ENCODE results near the gene NCAPG2.
"Not testable (repeated sequence)": the region's sequence is repeated elsewhere in the genome, so short reads cannot be mapped to it uniquely, and the experiment has no call there.

Gene NCAPG2

DNA sequence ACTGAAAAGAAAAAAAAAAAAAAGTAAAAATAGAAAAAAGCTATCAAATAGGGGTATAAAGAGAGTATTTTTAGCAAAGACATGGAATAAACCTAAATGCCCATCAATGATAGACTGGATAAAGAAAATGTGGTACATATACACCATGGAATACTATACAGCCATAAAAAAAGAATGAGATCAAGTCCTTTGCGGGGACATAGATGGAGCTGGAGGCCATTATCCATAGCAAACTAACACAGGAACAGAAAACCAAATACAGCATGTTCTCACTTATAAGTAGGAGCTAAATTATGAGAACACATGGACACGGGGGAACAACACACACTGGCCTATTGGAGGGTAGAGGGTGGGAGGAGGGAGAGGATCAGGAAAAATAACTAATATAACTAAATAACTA is 7.0 kb downstream of the NCAPG2 start:
- H3K27ac ChIP-seq (ENCODE audit: low read length); H3K4me1 ChIP-seq (ENCODE audit: control insufficient read depth, insufficient read depth, low read length); H3K9me3 ChIP-seq (ENCODE audit: control insufficient read depth, insufficient read depth, low read length); DNase-seq (ENCODE audit: low read depth, low spot score); H3K4me3 ChIP-seq (ENCODE audit: low read length); H3K27me3 ChIP-seq (ENCODE audit: control insufficient read depth, insufficient read depth, low read length): not testable (repeated sequence)
- WGBS (ENCODE audit: insufficient coverage, insufficient read length) = no CpG with 5 or more reads among the region's 2 CpGs
- H3K36me3 ChIP-seq (ENCODE audit: control insufficient read depth, insufficient read depth, low read length) = peaks cover 22% of the 10 kb centered on the region; the same call in 1 of the 2 replicates

GRCh38 chr7:158695726-158696452 is 8.7 kb downstream of the NCAPG2 start:
- Histone ChIP-seq H3K4me3 (ENCODE audit: low read length) (no peak overlapping the region), H3K9me3 (ENCODE audit: control insufficient read depth, insufficient read depth, low read length) (no peaks in the 10 kb centered on the region), H3K4me1 (ENCODE audit: control insufficient read depth, insufficient read depth, low read length) (peaks cover 3% of the 10 kb centered on the region; the same call in 1 of the 2 replicates), H3K27me3 (ENCODE audit: control insufficient read depth, insufficient read depth, low read length) (no peaks in the 10 kb centered on the region), H3K36me3 (ENCODE audit: control insufficient read depth, insufficient read depth, low read length) (peaks cover 24% of the 10 kb centered on the region; the same call in 1 of the 2 replicates), H3K27ac (ENCODE audit: low read length) (no peak overlapping the region)
- WGBS (ENCODE audit: insufficient coverage, insufficient read length) = no CpG with 5 or more reads among the region's 10 CpGs
- no peak for DNase-seq (ENCODE audit: low read depth, low spot score)

- Histone ChIP-seq H3K27ac (ENCODE audit: low read length) (no peak overlapping the region), H3K27me3 (ENCODE audit: control insufficient read depth, insufficient read depth, low read length) (no peaks in the 10 kb centered on the region), H3K4me1 (ENCODE audit: control insufficient read depth, insufficient read depth, low read length) (0 out of 2 replicates have a peak, but pooled peaks cover 1% of the 10 kb centered on the region), H3K4me3 (ENCODE audit: low read length) (no peak overlapping the region), H3K9me3 (ENCODE audit: control insufficient read depth, insufficient read depth, low read length) (no peaks in the 10 kb centered on the region), H3K36me3 (ENCODE audit: control insufficient read depth, insufficient read depth, low read length) (peaks cover 25% of the 10 kb centered on the region; the same call in 1 of the 2 replicates)
- no CpG with 5 or more reads among the region's 3 CpGs for WGBS (ENCODE audit: insufficient coverage, insufficient read length)
- DNase-seq (ENCODE audit: low read depth, low spot score) = no peak
Measured at GRCh38 chr7:158695056-158695455, 9.5 kb downstream of the NCAPG2 start.

GRCh38 chr7:158694650-158695049 is 10.0 kb downstream of the NCAPG2 start:
- 100% methylated on average over 2 of the region's 6 CpGs for WGBS (ENCODE audit: insufficient coverage, insufficient read length)
- no peaks in the 10 kb centered on the region for H3K9me3 ChIP-seq (ENCODE audit: control insufficient read depth, insufficient read depth, low read length)
- no peaks in the 10 kb centered on the region for H3K27me3 ChIP-seq (ENCODE audit: control insufficient read depth, insufficient read depth, low read length)
- no peak for DNase-seq (ENCODE audit: low read depth, low spot score)
- H3K27ac ChIP-seq (ENCODE audit: low read length) = no peak overlapping the region
- H3K4me3 ChIP-seq (ENCODE audit: low read length) = no peak overlapping the region
- H3K4me1 ChIP-seq (ENCODE audit: control insufficient read depth, insufficient read depth, low read length) = 0 out of 2 replicates have a peak, but pooled peaks cover 1% of the 10 kb centered on the region
- peaks cover 25% of the 10 kb centered on the region; the same call in 1 of the 2 replicates for H3K36me3 ChIP-seq (ENCODE audit: control insufficient read depth, insufficient read depth, low read length)

DNA sequence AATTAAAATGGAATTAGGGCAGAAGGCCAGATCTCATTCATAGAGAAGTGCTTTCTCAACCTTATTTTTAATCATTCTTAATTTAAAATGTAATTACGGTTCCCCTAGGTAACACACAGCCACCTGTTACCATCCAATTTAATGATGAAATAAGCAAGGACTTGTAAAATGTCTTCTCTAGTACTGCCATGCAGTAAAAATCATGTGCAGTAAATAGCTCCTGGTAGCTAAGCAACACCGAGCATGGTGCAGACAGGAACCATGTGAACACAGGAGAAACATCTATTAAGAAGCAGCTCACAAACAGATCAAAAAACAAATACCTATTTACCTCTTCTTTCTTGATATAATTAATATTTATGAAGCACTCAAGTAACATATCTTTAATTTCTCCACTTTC is 15.1 kb downstream of the NCAPG2 start:
- no CpG with 5 or more reads among the region's 2 CpGs for whole genome bisulfite sequencing (ENCODE audit: insufficient coverage, insufficient read length)
- Histone ChIP-seq H3K9me3 (ENCODE audit: control insufficient read depth, insufficient read depth, low read length) (no peaks in the 10 kb centered on the region), H3K4me3 (ENCODE audit: low read length) (no peak overlapping the region), H3K36me3 (ENCODE audit: control insufficient read depth, insufficient read depth, low read length) (peaks cover 17% of the 10 kb centered on the region), H3K4me1 (ENCODE audit: control insufficient read depth, insufficient read depth, low read length) (no peaks in the 10 kb centered on the region), H3K27me3 (ENCODE audit: control insufficient read depth, insufficient read depth, low read length) (no peaks in the 10 kb centered on the region), H3K27ac (ENCODE audit: low read length) (no peak overlapping the region)
- no peak for DNase-seq (ENCODE audit: low read depth, low spot score)

DNA sequence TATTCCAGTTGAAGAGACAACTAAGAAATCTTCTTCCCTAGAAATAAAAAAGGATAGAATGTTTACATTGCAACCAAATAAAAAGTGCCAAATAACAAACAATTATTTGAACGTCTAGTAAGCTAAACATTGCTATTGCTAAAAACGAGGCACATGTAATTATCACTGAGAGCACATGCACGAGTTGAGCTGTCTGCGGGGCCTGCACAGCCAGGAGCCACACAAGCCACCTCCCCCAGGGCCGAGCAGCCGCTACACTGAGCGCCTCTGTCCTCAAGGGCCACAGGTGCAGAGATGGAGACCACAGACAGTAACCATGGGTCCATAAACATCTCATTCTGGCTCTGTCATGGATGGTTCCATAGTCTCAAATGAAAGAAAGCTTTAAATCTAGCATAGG is 17.2 kb downstream of the NCAPG2 start:
- no peak for DNase-seq (ENCODE audit: low read depth, low spot score)
- WGBS (ENCODE audit: insufficient coverage, insufficient read length) = no CpG with 5 or more reads among the region's 7 CpGs
- no peak overlapping the region for H3K27ac ChIP-seq (ENCODE audit: low read length)
- no peaks in the 10 kb centered on the region for H3K27me3 ChIP-seq (ENCODE audit: control insufficient read depth, insufficient read depth, low read length)
- no peak overlapping the region for H3K4me3 ChIP-seq (ENCODE audit: low read length)
- no peaks in the 10 kb centered on the region for H3K9me3 ChIP-seq (ENCODE audit: control insufficient read depth, insufficient read depth, low read length)
- H3K4me1 ChIP-seq (ENCODE audit: control insufficient read depth, insufficient read depth, low read length) = no peaks in the 10 kb centered on the region
- peaks cover 15% of the 10 kb centered on the region for H3K36me3 ChIP-seq (ENCODE audit: control insufficient read depth, insufficient read depth, low read length)

DNA sequence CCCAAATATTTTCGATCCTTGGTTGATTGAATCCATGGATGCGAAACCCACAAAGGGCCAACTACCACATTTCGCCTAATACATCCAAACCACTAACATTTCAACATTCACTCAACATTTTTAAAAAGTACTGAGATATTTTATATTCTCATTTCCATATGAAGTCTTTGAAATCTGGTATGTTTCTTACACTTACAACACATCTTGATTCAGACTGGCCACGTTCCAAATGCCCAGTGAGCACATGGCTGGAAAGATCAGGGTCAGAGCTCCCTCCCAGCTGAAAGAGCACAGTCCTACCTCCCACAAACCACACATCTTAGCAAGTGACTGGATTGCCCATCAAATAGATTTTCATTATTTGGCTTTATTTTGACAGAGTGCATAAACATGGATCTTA is 18.9 kb downstream of the NCAPG2 start:
- H3K4me3 ChIP-seq (ENCODE audit: low read length) = no peak overlapping the region
- H3K27ac ChIP-seq (ENCODE audit: low read length) = no peak overlapping the region
- no peak for DNase-seq (ENCODE audit: low read depth, low spot score)
- no peaks in the 10 kb centered on the region for H3K9me3 ChIP-seq (ENCODE audit: control insufficient read depth, insufficient read depth, low read length)
- no peaks in the 10 kb centered on the region for H3K4me1 ChIP-seq (ENCODE audit: control insufficient read depth, insufficient read depth, low read length)
- H3K36me3 ChIP-seq (ENCODE audit: control insufficient read depth, insufficient read depth, low read length) = peaks cover 12% of the 10 kb centered on the region
- no peaks in the 10 kb centered on the region for H3K27me3 ChIP-seq (ENCODE audit: control insufficient read depth, insufficient read depth, low read length)
- WGBS (ENCODE audit: insufficient coverage, insufficient read length) = 100% methylated on average over 1 of the region's 4 CpGs

DNA sequence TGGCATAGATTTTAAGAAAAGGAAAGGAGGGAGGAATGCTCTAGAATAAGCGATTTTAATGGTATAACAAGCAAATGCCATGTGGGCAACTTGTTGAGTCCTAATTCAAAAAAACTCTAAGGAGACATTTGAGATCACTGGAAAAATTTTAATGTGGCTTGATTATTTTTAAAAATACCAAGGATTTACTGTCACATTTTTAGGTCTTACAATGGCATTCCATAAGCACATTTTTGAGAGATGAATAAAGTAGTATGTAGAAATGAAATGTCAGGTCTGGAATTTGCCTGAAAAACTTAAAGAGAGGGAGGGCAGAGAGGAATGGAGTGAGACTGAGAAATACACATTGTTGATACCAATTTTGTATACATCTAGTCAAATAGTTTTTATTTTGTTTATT is 20.3 kb downstream of the NCAPG2 start:
- Histone ChIP-seq H3K27ac (ENCODE audit: low read length) (no peak overlapping the region), H3K9me3 (ENCODE audit: control insufficient read depth, insufficient read depth, low read length) (no peaks in the 10 kb centered on the region), H3K4me3 (ENCODE audit: low read length) (no peak overlapping the region), H3K4me1 (ENCODE audit: control insufficient read depth, insufficient read depth, low read length) (no peaks in the 10 kb centered on the region), H3K27me3 (ENCODE audit: control insufficient read depth, insufficient read depth, low read length) (no peaks in the 10 kb centered on the region), H3K36me3 (ENCODE audit: control insufficient read depth, insufficient read depth, low read length) (peaks cover 15% of the 10 kb centered on the region)
- no CpG with 5 or more reads among the region's 1 CpG for WGBS (ENCODE audit: insufficient coverage, insufficient read length)
- DNase-seq (ENCODE audit: low read depth, low spot score) = no peak

- Histone ChIP-seq H3K9me3 (ENCODE audit: control insufficient read depth, insufficient read depth, low read length) (no peaks in the 10 kb centered on the region), H3K4me1 (ENCODE audit: control insufficient read depth, insufficient read depth, low read length) (no peaks in the 10 kb centered on the region), H3K4me3 (ENCODE audit: low read length) (no peak overlapping the region), H3K27me3 (ENCODE audit: control insufficient read depth, insufficient read depth, low read length) (no peaks in the 10 kb centered on the region), H3K27ac (ENCODE audit: low read length) (no peak overlapping the region), H3K36me3 (ENCODE audit: control insufficient read depth, insufficient read depth, low read length) (peaks cover 12% of the 10 kb centered on the region)
- WGBS (ENCODE audit: insufficient coverage, insufficient read length) = no CpG with 5 or more reads among the region's 2 CpGs
- DNase-seq (ENCODE audit: low read depth, low spot score) = no peak
Measured at GRCh38 chr7:158683541-158683940, 21.1 kb downstream of the NCAPG2 start.

DNA sequence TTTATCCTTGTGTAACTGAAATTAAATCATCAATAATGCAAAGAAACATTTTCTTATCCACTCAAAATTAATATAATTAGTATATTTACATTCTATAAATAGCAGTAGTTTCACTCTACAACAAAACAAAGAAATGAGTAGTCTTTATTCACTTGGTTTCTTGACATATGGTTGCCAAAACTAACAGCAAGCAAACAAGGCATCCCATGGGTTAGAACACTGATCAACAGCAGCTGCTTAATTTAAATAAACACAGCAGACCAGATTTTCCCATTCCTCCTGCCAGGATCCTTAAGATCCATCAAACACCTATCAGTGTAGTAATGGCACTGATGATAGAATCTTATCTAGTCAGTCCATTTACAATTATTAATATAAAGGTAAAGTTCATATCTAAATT is 22.1 kb downstream of the NCAPG2 start:
- no peaks in the 10 kb centered on the region for H3K4me1 ChIP-seq (ENCODE audit: control insufficient read depth, insufficient read depth, low read length)
- no peak overlapping the region for H3K4me3 ChIP-seq (ENCODE audit: low read length)
- H3K36me3 ChIP-seq (ENCODE audit: control insufficient read depth, insufficient read depth, low read length) = peaks cover 13% of the 10 kb centered on the region; the same call in 1 of the 2 replicates
- H3K27ac ChIP-seq (ENCODE audit: low read length) = no peak overlapping the region
- no peak for DNase-seq (ENCODE audit: low read depth, low spot score)
- H3K27me3 ChIP-seq (ENCODE audit: control insufficient read depth, insufficient read depth, low read length) = no peaks in the 10 kb centered on the region; the same call in 1 of the 2 replicates
- H3K9me3 ChIP-seq (ENCODE audit: control insufficient read depth, insufficient read depth, low read length) = no peaks in the 10 kb centered on the region

DNA sequence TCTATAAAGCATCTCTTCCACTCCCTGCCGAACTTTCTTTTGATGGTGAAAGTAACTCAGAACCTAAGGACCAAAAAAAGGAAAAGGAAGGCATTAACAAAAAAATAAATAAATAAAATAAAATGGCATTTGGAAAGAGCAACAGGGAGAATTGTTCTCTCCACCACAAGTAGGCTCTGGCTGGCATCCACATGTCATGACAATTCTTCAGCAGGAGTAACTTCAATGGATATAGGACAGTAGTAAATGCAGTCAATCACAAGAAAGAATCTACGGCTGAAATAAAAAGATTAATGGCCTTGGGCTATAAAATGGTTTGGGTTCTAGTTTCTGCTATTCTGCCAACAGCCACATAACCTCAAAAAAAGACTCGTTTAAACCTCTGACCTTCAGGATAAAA is 23.9 kb downstream of the NCAPG2 start:
- DNase-seq (ENCODE audit: low read depth, low spot score) = no peak
- Histone ChIP-seq H3K27me3 (ENCODE audit: control insufficient read depth, insufficient read depth, low read length) (no peaks in the 10 kb centered on the region; the same call in 1 of the 2 replicates), H3K4me3 (ENCODE audit: low read length) (no peak overlapping the region), H3K9me3 (ENCODE audit: control insufficient read depth, insufficient read depth, low read length) (no peaks in the 10 kb centered on the region), H3K27ac (ENCODE audit: low read length) (no peak overlapping the region), H3K4me1 (ENCODE audit: control insufficient read depth, insufficient read depth, low read length) (no peaks in the 10 kb centered on the region), H3K36me3 (ENCODE audit: control insufficient read depth, insufficient read depth, low read length) (peaks cover 15% of the 10 kb centered on the region; the same call in 1 of the 2 replicates)
- WGBS (ENCODE audit: insufficient coverage, insufficient read length) = no CpG with 5 or more reads among the region's 3 CpGs

All from iPS DF 6.9 (cell line).